HG02623 (cell line): Measurements from ENCODE around the gene BANF1.
"Not testable (repeated sequence)": the region's sequence is repeated elsewhere in the genome, so short reads cannot be mapped to it uniquely, and the experiment has no call there.

Experiments
- ATAC-seq: cut with Tn5 transposase; IDR thresholded peaks from one replicate; pipeline ENCODE4 v1.9.1; 2021; ENCODE audit warnings: moderate library complexity; ENCODE audit not compliant: unreplicated experiment

The BANF1 gene

GRCh38 chr11:66011239-66011784 lies 9.0 kb downstream of the BANF1 start:
- ATAC-seq = no peak

DNA sequence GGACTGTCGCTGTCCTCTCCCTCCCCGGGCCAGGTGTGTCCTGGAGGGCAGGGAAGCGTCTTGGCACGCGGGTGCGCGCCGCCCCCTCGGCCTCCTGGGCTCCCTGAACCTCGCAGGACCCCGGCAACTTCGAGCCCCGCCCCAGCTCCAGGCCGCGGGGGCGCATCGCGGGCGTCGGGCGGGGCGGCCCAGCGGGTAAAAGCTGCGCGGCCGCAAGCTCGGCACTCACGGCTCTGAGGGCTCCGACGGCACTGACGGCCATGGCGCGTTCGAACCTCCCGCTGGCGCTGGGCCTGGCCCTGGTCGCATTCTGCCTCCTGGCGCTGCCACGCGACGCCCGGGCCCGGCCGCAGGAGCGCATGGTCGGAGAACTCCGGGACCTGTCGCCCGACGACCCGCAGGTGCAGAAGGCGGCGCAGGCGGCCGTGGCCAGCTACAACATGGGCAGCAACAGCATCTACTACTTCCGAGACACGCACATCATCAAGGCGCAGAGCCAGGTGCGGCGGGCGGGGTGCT lies 9.5 kb downstream of the BANF1 start, which contains the start of gene CST6:
Gene CST6, plus strand, starts transcription at position 224 of the 519 bp plus-strand sequence. Its CDS starts 37 bp downstream, at position 261.
- ATAC-seq = no peak

GRCh38 chr11:66012371-66012945 lies 10.2 kb downstream of the BANF1 start:
- ATAC-seq = no peak

DNA sequence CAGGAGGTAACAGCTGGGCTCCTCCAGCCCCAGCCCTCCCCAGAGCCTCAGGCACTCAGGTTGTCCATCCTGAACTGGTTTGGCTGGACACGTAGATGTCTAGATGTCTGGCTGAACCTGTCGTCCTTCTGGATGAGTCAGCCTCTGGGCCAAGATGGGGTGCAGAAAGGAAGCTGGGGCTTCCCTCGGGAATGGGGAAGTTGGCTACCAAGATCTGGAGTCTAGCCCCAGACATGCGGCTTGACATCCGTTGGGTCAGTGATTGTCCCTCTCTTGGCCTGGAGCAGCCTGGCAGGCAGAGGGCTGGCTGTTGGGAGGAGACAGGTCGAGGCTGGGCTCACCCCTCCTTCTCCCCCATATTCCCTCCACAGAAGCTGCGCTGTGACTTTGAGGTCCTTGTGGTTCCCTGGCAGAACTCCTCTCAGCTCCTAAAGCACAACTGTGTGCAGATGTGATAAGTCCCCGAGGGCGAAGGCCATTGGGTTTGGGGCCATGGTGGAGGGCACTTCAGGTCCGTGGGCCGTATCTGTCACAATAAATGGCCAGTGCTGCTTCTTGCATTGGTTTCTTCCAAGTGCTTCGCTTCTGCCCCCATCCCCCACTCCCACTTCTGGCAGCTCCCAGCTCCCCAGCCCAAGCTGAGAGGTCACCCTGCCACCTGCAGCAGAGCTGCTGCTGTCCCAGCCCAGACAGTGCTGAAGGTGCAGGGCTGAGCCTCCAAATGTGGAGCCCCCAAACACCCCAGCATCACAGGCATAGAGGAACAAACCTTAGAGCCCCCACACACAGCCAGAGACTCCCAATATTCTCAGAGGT lies 10.9 kb downstream of the BANF1 start:
- no peak for ATAC-seq

GRCh38 chr11:66013762-66014100 lies 11.4 kb downstream of the BANF1 start:
- ATAC-seq = no peak

GRCh38 chr11:66014804-66015453 lies 12.6 kb downstream of the BANF1 start:
- no peak for ATAC-seq

DNA sequence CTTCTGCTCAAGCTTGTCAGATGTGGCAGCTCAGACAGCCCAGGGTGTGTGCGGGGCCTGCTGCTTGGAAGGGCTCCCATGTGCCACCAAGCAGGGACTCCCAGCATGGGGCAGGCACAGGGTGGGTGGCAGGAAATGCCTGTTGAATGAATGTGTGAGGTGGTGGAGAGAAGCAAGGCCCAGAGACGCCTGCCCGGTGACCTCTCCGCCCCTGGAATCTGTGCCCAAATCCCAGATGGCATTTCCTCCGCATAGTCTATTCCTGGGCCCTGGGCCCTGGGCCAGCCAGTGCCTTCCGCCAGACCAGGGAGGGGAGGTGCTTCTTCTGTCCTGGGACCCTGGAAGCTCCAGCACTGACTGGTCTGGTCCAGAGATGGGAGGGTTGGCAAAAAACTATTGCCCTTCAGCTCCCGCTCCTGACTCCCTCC lies 13.2 kb downstream of the BANF1 start:
- ATAC-seq = no peak

- no peak for ATAC-seq
These were observed 13.9 kb downstream of the BANF1 start for GRCh38 chr11:66015936-66016792.

- no peak for ATAC-seq
These were observed 14.5 kb downstream of the BANF1 start for GRCh38 chr11:66016793-66017177.

- no peak for ATAC-seq
These were observed 15.0 kb downstream of the BANF1 start for GRCh38 chr11:66017321-66017720.

- ATAC-seq = no peak
These were observed 17.9 kb downstream of the BANF1 start for GRCh38 chr11:66020212-66020611.

DNA sequence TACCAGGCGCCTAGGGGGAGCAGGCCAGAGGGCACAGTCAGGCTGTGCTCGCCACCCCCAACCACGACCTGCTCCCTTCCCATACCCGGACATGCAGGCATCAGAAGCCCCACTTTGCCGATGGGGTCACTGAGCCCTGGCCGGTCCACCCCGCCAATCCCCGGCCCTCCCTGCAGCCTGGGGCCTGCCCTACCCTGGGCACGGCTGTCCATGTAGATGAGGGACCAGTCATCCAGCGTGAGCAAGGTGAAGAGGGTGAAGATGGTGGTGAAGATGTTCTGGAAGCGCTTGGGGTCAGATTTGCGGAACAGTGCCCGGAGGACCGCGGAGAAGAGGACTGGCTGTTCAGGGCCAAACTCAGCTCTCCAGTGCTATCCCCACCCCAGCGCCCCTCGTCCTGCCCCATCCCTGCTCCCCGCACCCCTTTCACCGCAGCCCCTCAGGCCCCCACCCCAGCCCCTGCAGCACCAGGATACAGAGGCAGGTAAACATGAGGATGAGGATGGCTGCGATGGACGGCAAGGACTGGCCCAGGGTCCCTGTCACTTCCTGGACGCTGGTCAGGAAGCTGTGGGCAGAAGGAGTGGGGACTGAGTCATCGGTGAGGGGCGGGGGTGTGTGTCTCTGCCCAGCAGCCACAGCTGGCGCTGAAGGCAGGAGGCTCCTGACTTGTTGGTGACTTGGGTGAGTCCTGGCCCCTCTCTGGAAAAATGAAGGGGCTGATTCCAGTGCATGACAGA lies 18.5 kb downstream of the BANF1 start:
- no peak for ATAC-seq

- no peak for ATAC-seq
These were observed 20.3 kb downstream of the BANF1 start for GRCh38 chr11:66022401-66023185.

- not testable (repeated sequence) for ATAC-seq
These were observed 20.8 kb downstream of the BANF1 start for GRCh38 chr11:66023186-66023440.

GRCh38 chr11:66026017-66026529 lies 23.8 kb downstream of the BANF1 start, which contains the start of gene CATSPER1:
CATSPER1 (minus strand) TSS chr11:66026479; CDS start chr11:66026379, 100 bp downstream.
- no peak for ATAC-seq

- ATAC-seq = no peak
These were observed 30.8 kb downstream of the BANF1 start for GRCh38 chr11:66032957-66033735.

- no peak for ATAC-seq
These were observed 33.5 kb downstream of the BANF1 start for GRCh38 chr11:66035653-66036333.

- no peak for ATAC-seq
These were observed 34.0 kb downstream of the BANF1 start for GRCh38 chr11:66036334-66036710.
